Left lung (tissue), 10 donors: ENCODE data around the gene DRD3. TPM values are rescaled to one million over a fixed set of nuclear protein-coding genes. Genes with fewer than 3 reads are reported as not detected.
A peak's percentile ranks its signal among the peaks of the same experiment; 100 is the strongest.

Experiments
- ATAC-seq: fragments of 200-7000 bp; cut with Tn5 transposase; one replicate; pipeline ENCODE4 v1.9.1; 2020; ENCODE audit warnings: moderate library complexity
- DNase-seq, 4 donors: peaks; one replicate each; pipeline ENCODE4 v3.0.0-alpha.2; 2013 to 2020
- H3K27ac ChIP-seq, 2 donors: fragments of 200-600 bp; sonication (generic) in 1 of 2; one replicate each; pipeline versions ENCODE4 v1.5.0 to v1.8.0; 2020 to 2021
- H3K27me3 ChIP-seq, 2 donors: fragments of 200-600 bp; sonication (generic) in 1 of 2; one replicate each; pipeline versions ENCODE4 v1.5.0 to v1.8.0; 2020 to 2021
- H3K36me3 ChIP-seq, 2 donors: fragments of 200-600 bp; sonication (generic) in 1 of 2; one replicate each; pipeline versions ENCODE4 v1.5.0 to v1.8.0; 2020 to 2021
- H3K4me1 ChIP-seq, 2 donors: fragments of 200-600 bp; one replicate each; pipeline ENCODE4 v1.8.0; 2021
- H3K4me3 ChIP-seq, 2 donors: fragments of 200-600 bp; sonication (generic) in 1 of 2; one replicate each; pipeline versions ENCODE4 v1.5.0 to v1.8.0; 2020 to 2021; ENCODE audit warnings: mild to moderate bottlenecking in 1 of 2
- H3K9me3 ChIP-seq, 2 donors: fragments of 200-600 bp; sonication (generic) in 1 of 2; one replicate each; pipeline versions ENCODE4 v1.5.0 to v1.8.0; 2020 to 2021
- CTCF ChIP-seq, 2 donors: fragments of 200-600 bp; sonication (generic) in 1 of 2; IDR thresholded peaks; one replicate each; pipeline versions ENCODE4 v1.5.0 to v1.8.0; 2021; ENCODE audit warnings: antibody characterized with exemption in 2 of 2
- intact Hi-C, 2 donors: fragments of 100-400 bp; cut with DNase I; formaldehyde crosslinking; loops; one replicate each; pipeline versions ENCODE4 v1.11.2 to v1.14.2; 2022
- polyA plus RNA-seq, 6 donors: library from polyadenylated mRNA; unstranded; fragments of 120-200 nt; gene quantifications; one replicate each; pipeline ENCODE4 v1.2.1, GENCODE V29; 2013; ENCODE audit not compliant: insufficient read length in 6 of 6
- total RNA-seq, 2 donors: library from RNA; stranded (reverse); fragmentation: NEBNext Ultra II Directional; extraction: Animal tissue kit (Norgen Biotek cat#: 25700); gene quantifications; one replicate each; pipeline ENCODE4 v1.2.1, GENCODE V29; 2021
- donor health status: DM: no; HTN: yes; CAD: no.
- donor health status: DM: no; HTN: no; CAD: no.

Gene DRD3
- total and polyA plus RNA-seq, 8 donors, result not detected

GRCh38 chr3:114101101-114101500 is 77.8 kb downstream of the DRD3 start:
- H3K4me3 ChIP-seq, result no peak overlapping the region
- H3K27me3 ChIP-seq, result no peaks in the 10 kb centered on the region
- H3K4me1 ChIP-seq, result no peaks in the 10 kb centered on the region
- intact Hi-C loops, result no loop called here
- H3K36me3 ChIP-seq, result no peaks in the 10 kb centered on the region
- TF ChIP-seq CTCF (IDR thresholded peaks at IDR 0.05), result no peak
- H3K27ac ChIP-seq, result no peak overlapping the region
- no peaks in the 10 kb centered on the region for H3K9me3 ChIP-seq
- DNase-seq, result no peak
- ATAC-seq, result no peak

GRCh38 chr3:114095796-114096195 is 83.1 kb downstream of the DRD3 start:
- intact Hi-C loops, result no loop called here
- Histone ChIP-seq H3K27ac (no peak overlapping the region), H3K9me3 (no peaks in the 10 kb centered on the region), H3K4me3 (no peak overlapping the region), H3K36me3 (no peaks in the 10 kb centered on the region), H3K4me1 (peaks cover 7 to 21% of the 10 kb centered on the region in 2 donors), H3K27me3 (no peaks in the 10 kb centered on the region)
- no peak for ATAC-seq
- no peak for DNase-seq
- TF ChIP-seq CTCF (IDR thresholded peaks at IDR 0.05), result no peak

- Histone ChIP-seq H3K4me3 (no peak overlapping the region), H3K4me1 (peaks cover 7 to 21% of the 10 kb centered on the region in 2 donors), H3K27ac (peak overlapping the region in 1 of 2 donors; percentile 66), H3K27me3 (no peaks in the 10 kb centered on the region), H3K36me3 (no peaks in the 10 kb centered on the region), H3K9me3 (no peaks in the 10 kb centered on the region)
- peak in 2 of 4 donors; percentile 12 to 40 for DNase-seq
- TF ChIP-seq CTCF (IDR thresholded peaks at IDR 0.05), result no peak
- intact Hi-C loops, result no loop called here
- ATAC-seq, result peak; percentile 22
These were observed 85.3 kb downstream of the DRD3 start for GRCh38 chr3:114093596-114093995.

GRCh38 chr3:114093016-114093380 is 85.9 kb downstream of the DRD3 start:
- H3K27me3 ChIP-seq, result no peaks in the 10 kb centered on the region
- DNase-seq (no peak), ATAC-seq (peak; percentile 14)
- H3K36me3 ChIP-seq, result peaks cover 0 to 3% of the 10 kb centered on the region in 2 donors
- no peak overlapping the region for H3K4me3 ChIP-seq
- TF ChIP-seq CTCF (IDR thresholded peaks at IDR 0.05), result no peak
- peaks cover 7 to 21% of the 10 kb centered on the region in 2 donors for H3K4me1 ChIP-seq
- no peaks in the 10 kb centered on the region for H3K9me3 ChIP-seq
- intact Hi-C loops, result no loop called here
- peak overlapping the region; percentile 15 to 66 for H3K27ac ChIP-seq

GRCh38 chr3:114092151-114093015 is 86.5 kb downstream of the DRD3 start:
- Histone ChIP-seq H3K9me3 (no peaks in the 10 kb centered on the region), H3K36me3 (peaks cover 0 to 9% of the 10 kb centered on the region in 2 donors), H3K4me3 (no peak overlapping the region), H3K27me3 (no peaks in the 10 kb centered on the region), H3K27ac (peak overlapping the region; percentile 15 to 66), H3K4me1 (peaks cover 7 to 21% of the 10 kb centered on the region in 2 donors)
- TF ChIP-seq CTCF (IDR thresholded peaks at IDR 0.05), result no peak
- intact Hi-C loops, result no loop called here
- ATAC-seq (peak; percentile 26), DNase-seq (no peak)
